ENCODE measurements around the gene SREBF1. TPM values are rescaled to one million over a fixed set of nuclear protein-coding genes. Genes with fewer than 3 reads are reported as not detected.

The SREBF1 gene
- total RNA-seq, 1 donor from 2014 or later: 85.0 TPM

DNA sequence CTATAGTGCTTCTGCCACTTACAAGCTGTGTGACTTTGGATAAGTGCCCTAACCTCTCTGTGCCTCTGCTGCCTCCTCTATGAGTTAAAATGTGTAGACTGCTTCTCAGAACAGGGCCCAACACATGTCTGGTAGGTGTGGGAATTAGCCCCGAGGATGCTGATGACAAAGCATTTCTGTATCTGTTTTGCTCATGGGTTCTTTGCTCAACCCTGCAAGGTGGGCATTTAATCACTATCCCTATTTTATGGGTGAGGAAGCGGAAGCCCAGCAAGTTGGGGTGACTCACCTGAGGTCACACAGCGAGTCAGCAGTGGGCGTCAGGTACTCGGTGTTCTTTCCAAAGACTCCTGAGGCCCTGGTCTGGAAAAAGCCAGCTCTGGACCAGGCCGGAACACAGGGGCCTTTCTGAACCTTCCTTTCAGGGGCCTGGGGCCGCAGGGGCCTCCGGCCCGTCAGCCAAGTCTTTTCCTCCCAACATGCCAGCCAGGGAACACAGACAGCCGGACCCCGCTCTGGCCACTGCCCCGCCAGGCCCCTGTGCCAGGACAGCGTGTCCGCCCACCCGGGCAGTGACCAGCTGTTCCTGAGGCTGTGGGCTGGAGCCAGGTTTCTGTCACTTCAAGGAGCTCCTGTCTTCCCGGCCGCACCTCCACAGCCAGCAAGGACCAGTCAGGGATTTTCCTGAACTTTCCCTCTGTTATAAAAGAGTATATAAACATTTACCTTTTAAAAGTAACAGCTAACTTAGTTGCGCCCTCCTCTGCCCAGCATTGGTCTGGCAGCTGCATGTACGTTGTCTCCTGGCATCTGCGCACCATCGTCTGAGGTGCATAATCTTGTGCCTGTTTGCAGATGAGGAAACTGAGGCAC is 62.5 kb downstream of the SREBF1 start:
- Mint-ChIP-seq H3K36me3 (ENCODE audit: insufficient read depth) (no peaks in the 10 kb centered on the region), H3K27ac (peak overlapping the region; percentile 49), H3K27me3 (no peaks in the 10 kb centered on the region), H3K4me3 (ENCODE audit: low read depth) (no peak overlapping the region), H3K9me3 (ENCODE audit: low read depth) (no peaks in the 10 kb centered on the region), H3K4me1 (ENCODE audit: low read depth) (peaks cover 19% of the 10 kb centered on the region)
- TF ChIP-seq, protein P1, sequence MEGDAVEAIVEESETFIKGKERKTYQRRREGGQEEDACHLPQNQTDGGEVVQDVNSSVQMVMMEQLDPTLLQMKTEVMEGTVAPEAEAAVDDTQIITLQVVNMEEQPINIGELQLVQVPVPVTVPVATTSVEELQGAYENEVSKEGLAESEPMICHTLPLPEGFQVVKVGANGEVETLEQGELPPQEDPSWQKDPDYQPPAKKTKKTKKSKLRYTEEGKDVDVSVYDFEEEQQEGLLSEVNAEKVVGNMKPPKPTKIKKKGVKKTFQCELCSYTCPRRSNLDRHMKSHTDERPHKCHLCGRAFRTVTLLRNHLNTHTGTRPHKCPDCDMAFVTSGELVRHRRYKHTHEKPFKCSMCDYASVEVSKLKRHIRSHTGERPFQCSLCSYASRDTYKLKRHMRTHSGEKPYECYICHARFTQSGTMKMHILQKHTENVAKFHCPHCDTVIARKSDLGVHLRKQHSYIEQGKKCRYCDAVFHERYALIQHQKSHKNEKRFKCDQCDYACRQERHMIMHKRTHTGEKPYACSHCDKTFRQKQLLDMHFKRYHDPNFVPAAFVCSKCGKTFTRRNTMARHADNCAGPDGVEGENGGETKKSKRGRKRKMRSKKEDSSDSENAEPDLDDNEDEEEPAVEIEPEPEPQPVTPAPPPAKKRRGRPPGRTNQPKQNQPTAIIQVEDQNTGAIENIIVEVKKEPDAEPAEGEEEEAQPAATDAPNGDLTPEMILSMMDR (IDR thresholded peaks at IDR 0.05; ENCODE audit: unreplicated experiment): no peak
- no peak for DNase-seq (ENCODE audit: low spot score, unreplicated experiment)

DNA sequence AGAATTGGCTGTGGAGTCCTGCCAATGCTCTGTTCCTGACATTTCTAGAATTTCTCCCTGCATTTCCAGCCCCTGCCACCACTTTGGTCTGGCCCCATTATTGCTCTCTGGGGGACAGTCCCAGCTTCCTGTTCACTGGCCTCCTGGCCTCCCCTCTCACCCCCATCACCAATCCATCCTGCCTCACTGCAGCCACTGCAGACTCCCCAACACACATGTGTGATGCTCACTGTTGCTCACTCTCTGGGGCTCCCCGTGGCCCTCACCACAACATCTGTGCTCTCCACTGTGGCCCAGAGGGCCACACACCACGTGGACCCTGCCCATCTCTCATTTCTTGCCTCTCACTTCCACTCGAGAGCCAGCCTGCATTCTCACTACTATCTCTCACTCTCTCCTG is 64.6 kb downstream of the SREBF1 start:
- no peak for DNase-seq (ENCODE audit: low spot score, unreplicated experiment)
- Mint-ChIP-seq H3K4me1 (ENCODE audit: low read depth) (peaks cover 14% of the 10 kb centered on the region), H3K4me3 (ENCODE audit: low read depth) (no peak overlapping the region), H3K27ac (peak overlapping the region; percentile 43), H3K9me3 (ENCODE audit: low read depth) (no peaks in the 10 kb centered on the region), H3K36me3 (ENCODE audit: insufficient read depth) (no peaks in the 10 kb centered on the region), H3K27me3 (no peaks in the 10 kb centered on the region)
- TF ChIP-seq, protein P1 (IDR thresholded peaks at IDR 0.05; ENCODE audit: unreplicated experiment): no peak

DNA sequence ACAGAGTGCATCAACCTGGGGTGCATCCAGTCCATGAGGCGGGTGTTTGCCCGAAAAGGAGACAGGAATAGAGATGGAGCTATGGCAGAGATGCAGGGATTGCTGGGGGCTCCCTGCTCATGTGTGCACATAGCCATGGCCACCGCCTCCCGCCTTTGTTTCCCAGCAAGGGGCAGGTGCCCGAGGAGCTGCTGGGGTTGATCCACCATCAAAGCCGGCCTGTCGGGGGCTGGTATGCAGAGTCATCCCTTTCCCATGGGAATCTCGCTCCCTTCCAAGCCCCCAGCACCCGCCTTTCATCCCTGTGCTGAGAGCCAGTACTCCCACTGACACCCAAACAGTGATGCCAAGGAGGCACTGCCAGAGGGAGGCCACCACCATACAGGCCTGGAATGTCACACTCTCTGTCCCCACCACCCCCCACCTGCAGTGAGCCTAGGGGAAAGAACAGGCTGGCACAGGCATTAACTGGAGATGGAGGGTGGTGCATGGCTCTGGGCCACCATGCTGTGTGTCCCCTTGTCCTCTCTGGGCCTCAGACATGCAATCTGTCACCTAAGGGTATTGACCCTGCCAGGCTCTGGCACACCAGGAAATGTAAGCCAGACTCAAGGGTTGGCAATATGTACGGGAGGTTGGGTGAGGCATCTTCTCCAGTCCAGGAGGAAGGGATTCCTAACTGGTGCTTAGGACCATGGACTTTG is 65.1 kb downstream of the SREBF1 start:
- Mint-ChIP-seq H3K9me3 (ENCODE audit: low read depth) (no peaks in the 10 kb centered on the region), H3K27ac (no peak overlapping the region), H3K4me1 (ENCODE audit: low read depth) (peaks cover 15% of the 10 kb centered on the region), H3K27me3 (no peaks in the 10 kb centered on the region), H3K36me3 (ENCODE audit: insufficient read depth) (no peaks in the 10 kb centered on the region), H3K4me3 (ENCODE audit: low read depth) (no peak overlapping the region)
- TF ChIP-seq, protein P1 (IDR thresholded peaks at IDR 0.05; ENCODE audit: unreplicated experiment): no peak
- no peak for DNase-seq (ENCODE audit: low spot score, unreplicated experiment)

DNA sequence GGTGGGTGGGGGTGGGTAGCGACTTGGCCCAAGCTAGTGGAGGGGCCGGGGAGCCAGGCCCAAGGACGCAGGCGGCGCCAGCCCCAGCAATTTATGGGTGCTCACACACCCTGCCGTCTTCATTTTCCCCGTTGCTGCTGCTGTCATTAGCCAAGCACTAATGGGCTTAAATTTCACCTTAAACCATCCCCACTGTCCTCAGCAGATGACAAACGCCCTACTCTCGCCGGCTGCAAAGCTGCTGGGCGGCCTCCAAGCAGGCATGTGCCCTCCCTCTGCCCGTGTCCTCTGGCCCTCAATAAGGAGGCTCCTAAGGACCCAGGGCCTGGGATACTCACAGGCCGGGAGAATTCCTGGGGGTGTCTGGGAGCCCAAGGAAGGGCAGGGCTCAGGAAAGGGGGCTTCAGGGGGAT is 66.1 kb downstream of the SREBF1 start:
- Mint-ChIP-seq H3K4me1 (ENCODE audit: low read depth) (peaks cover 21% of the 10 kb centered on the region), H3K4me3 (ENCODE audit: low read depth) (no peak overlapping the region), H3K27me3 (no peaks in the 10 kb centered on the region), H3K27ac (no peak overlapping the region), H3K36me3 (ENCODE audit: insufficient read depth) (no peaks in the 10 kb centered on the region), H3K9me3 (ENCODE audit: low read depth) (no peaks in the 10 kb centered on the region)
- TF ChIP-seq, protein P1 (IDR thresholded peaks at IDR 0.05; ENCODE audit: unreplicated experiment): no peak
- no peak for DNase-seq (ENCODE audit: low spot score, unreplicated experiment)

DNA sequence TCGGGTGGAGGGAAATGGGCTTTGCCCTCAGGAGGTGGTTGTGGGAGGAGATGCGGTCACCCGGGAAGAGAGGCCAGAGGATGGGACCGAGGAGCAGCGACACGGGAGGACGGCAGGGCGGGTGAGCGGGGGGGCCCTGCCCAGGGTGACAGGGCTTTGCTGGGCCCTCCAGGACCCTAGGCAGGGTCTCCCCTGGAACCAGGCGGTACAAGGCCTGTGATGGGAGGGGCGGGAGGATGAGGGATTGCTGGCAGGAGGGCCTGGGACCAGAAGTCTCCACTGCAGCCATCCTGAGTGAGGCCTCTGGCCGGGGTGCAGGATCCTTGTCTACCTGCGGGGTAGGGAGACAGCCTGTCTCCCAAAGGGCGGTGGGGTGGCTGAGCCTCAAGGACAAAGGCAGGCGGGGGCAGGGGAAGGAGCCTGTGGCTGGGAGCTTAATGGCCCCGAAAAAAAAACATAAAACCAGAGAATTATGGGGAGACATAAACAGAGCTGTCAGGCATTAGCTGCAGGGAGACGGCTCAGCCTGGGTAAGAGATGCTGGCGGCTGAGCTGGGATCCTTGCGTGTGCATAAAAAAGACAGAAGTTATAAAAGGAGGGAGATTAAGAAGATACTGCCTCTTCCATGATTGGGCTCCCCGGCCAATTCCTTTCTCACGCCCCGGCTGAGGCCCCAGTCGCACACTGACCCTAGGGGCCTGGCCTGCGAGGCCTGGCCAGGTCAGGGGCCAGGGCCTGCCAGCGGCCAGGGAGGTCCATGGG is 66.7 kb downstream of the SREBF1 start:
- H3K4me3 Mint-ChIP-seq (ENCODE audit: low read depth): no peak overlapping the region
- no peak for DNase-seq (ENCODE audit: low spot score, unreplicated experiment)
- no peaks in the 10 kb centered on the region for H3K9me3 Mint-ChIP-seq (ENCODE audit: low read depth)
- TF ChIP-seq, protein P1 (IDR thresholded peaks at IDR 0.05; ENCODE audit: unreplicated experiment): no peak
- H3K27me3 Mint-ChIP-seq: no peaks in the 10 kb centered on the region
- H3K4me1 Mint-ChIP-seq (ENCODE audit: low read depth): peaks cover 21% of the 10 kb centered on the region
- peak overlapping the region; percentile 88 for H3K27ac Mint-ChIP-seq
- H3K36me3 Mint-ChIP-seq (ENCODE audit: insufficient read depth): no peaks in the 10 kb centered on the region
